BJ (cell line): Measurements from ENCODE around the gene LRRC19. TPM values are rescaled to one million over a fixed set of nuclear protein-coding genes. Genes with fewer than 3 reads are reported as not detected.

ENCODE experiments used
- CTCF ChIA-PET: fragments of 350-600 bp; formaldehyde crosslinking; extraction: SDS; loops from one replicate; lab custom pipeline; 2021; ENCODE audit warnings: antibody characterized with exemption, inconsistent platforms; lab: Yijun Ruan, JAX
- POLR2A ChIA-PET: fragments of 300-600 bp; sonication (Branson Sonifier 250); formaldehyde crosslinking; extraction: SDS; loops from one replicate; lab custom pipeline; 2021; ENCODE audit warnings: antibody characterized with exemption; lab: Charles Lee
- DNase-seq: peaks from one replicate; pipeline ENCODE4 v3.0.0-alpha.2; 2011; ENCODE audit warnings: low read depth
- H3K27me3 ChIP-seq: 2 replicates; pipeline ENCODE4 v1.6.0; 2011; ENCODE audit warnings: low read length; ENCODE audit not compliant: control insufficient read depth, insufficient read depth
- H3K36me3 ChIP-seq: 2 replicates; pipeline ENCODE4 v1.5.1; 2011; ENCODE audit warnings: low read length; ENCODE audit not compliant: control insufficient read depth, insufficient read depth
- H3K4me3 ChIP-seq: 2 replicates; pipeline ENCODE4 v1.5.1; 2011; ENCODE audit warnings: low read depth, mild to moderate bottlenecking, control low read depth, low read length
- polyA plus RNA-seq: library from polyadenylated mRNA; depleted of rRNA; stranded (reverse); fragments of >200 nt; gene quantifications from 2 replicates; pipeline ENCODE4 v1.2.3, GENCODE V29; 2011
- TF ChIP-seq, protein P1 (sequence below): IDR thresholded peaks from 2 replicates; pipeline ENCODE4 v1.5.1; 2011; ENCODE audit warnings: low read depth, mild to moderate bottlenecking, control low read depth, inconsistent platforms, low read length, moderate library complexity; ENCODE audit not compliant: insufficient read depth

LRRC19 gene
- polyA plus RNA-seq, 1 experiment: not detected

GRCh38 chr9:27029186-27029585 lies 23.7 kb upstream of the LRRC19 start:
- ChIA-PET CTCF (interaction anchor here (0.6 to 2.2 kb wide), 2 partner anchors 12 to 17 kb away, joined by 3 to 7 read pairs; no protein-coding TSS in a partner anchor), POLR2A (no interaction called here)
- Histone ChIP-seq H3K4me3 (no peak overlapping the region), H3K27me3 (no peaks in the 10 kb centered on the region), H3K36me3 (peaks cover 2% of the 10 kb centered on the region; the same call in 1 of the 2 replicates)
- TF ChIP-seq, protein P1, sequence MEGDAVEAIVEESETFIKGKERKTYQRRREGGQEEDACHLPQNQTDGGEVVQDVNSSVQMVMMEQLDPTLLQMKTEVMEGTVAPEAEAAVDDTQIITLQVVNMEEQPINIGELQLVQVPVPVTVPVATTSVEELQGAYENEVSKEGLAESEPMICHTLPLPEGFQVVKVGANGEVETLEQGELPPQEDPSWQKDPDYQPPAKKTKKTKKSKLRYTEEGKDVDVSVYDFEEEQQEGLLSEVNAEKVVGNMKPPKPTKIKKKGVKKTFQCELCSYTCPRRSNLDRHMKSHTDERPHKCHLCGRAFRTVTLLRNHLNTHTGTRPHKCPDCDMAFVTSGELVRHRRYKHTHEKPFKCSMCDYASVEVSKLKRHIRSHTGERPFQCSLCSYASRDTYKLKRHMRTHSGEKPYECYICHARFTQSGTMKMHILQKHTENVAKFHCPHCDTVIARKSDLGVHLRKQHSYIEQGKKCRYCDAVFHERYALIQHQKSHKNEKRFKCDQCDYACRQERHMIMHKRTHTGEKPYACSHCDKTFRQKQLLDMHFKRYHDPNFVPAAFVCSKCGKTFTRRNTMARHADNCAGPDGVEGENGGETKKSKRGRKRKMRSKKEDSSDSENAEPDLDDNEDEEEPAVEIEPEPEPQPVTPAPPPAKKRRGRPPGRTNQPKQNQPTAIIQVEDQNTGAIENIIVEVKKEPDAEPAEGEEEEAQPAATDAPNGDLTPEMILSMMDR: no peak
- DNase-seq: no peak

GRCh38 chr9:27022920-27023319 lies 17.4 kb upstream of the LRRC19 start:
- ChIA-PET CTCF (no interaction called here), POLR2A (no interaction called here)
- no peak for DNase-seq
- no peaks in the 10 kb centered on the region for H3K27me3 ChIP-seq
- H3K4me3 ChIP-seq: no peak overlapping the region
- TF ChIP-seq, protein P1: no peak
- H3K36me3 ChIP-seq: peaks cover 2% of the 10 kb centered on the region; the same call in 1 of the 2 replicates

- Histone ChIP-seq H3K27me3 (no peaks in the 10 kb centered on the region), H3K4me3 (no peak overlapping the region), H3K36me3 (peaks cover 5% of the 10 kb centered on the region)
- no peak for DNase-seq
- TF ChIP-seq, protein P1: no peak
- ChIA-PET CTCF (interaction anchor here (1.3 to 1.5 kb wide), 2 partner anchors 11 to 257 kb away, joined by 3 to 5 read pairs; no protein-coding TSS in a partner anchor), POLR2A (no interaction called here)
Measured at GRCh38 chr9:27019589-27019988, 14.1 kb upstream of the LRRC19 start.

GRCh38 chr9:27003426-27004077 lies 1.9 kb downstream of the LRRC19 start:
- ChIA-PET POLR2A (no interaction called here), CTCF (no interaction called here)

DNA sequence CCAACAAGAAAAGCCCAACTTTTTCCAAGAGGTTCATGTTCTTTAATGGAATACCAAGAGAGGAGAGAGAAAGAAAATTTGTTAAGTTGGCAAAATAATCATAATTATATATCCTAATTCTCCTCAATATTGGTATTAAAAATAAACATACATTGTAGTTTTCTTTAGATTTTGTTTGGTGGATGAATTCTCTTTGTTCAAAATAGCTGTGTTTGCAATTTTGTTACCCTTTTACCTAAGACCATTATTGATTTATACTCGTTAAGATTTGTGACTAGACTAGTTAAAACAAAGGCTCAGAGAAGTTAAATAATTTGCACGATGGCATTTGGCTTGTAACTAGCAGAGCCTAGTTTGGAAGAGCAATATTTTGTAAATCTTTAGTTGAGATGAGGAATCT lies 9.7 kb downstream of the LRRC19 start:
- Histone ChIP-seq H3K4me3 (no peak overlapping the region), H3K27me3 (no peaks in the 10 kb centered on the region), H3K36me3 (no peaks in the 10 kb centered on the region; the same call in 1 of the 2 replicates)
- ChIA-PET CTCF (no interaction called here), POLR2A (no interaction called here)
- DNase-seq: no peak
- TF ChIP-seq, protein P1: no peak

More at GRCh38 chr9:27003426-27004077, 1.9 kb downstream of the LRRC19 start:
- Histone ChIP-seq H3K36me3 (no peaks in the 10 kb centered on the region), H3K4me3 (no peak overlapping the region), H3K27me3 (no peaks in the 10 kb centered on the region)
- no peak for DNase-seq
- TF ChIP-seq, protein P1: no peak
